HG02623 (cell line): ENCODE results near the gene RAPGEF2.
"Not testable (repeated sequence)": the region's sequence is repeated elsewhere in the genome, so short reads cannot be mapped to it uniquely, and the experiment has no call there.

Experiments used
- ATAC-seq: cut with Tn5 transposase; IDR thresholded peaks from one replicate; pipeline ENCODE4 v1.9.1; 2021; ENCODE audit warnings: moderate library complexity; ENCODE audit not compliant: unreplicated experiment

Gene RAPGEF2

DNA sequence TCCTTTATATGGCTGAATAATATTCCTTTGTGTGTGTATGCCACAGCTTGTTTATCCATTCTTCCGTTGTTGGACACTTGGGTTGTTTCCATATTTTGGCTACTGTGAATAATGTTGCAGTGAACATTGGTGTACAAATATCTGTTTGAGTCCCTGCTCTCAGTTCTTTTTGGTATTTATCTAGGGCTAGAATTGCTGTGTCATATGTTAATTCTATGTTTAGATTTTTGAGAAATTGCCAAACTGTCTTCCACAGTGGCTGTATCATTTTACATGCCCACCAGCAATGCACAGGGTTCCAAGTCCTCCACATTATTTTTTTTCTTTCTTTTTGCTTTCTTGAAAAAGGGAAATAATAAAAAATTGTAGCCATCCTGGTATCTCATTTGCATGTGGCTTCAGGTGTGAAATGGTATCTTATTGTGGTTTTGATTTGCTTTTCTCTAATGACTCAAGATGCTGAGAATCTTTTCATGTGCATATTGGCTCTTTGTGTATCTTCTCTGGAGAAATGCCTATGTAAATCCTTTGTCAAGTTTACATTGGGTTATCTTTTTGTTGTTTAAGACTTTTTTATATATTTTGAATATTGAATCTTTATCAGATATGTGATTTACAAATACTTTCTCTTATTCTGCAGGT lies 129.7 kb downstream of the RAPGEF2 start:
- ATAC-seq: no peak

- ATAC-seq: no peak
These were observed 133.0 kb downstream of the RAPGEF2 start for GRCh38 chr4:159235779-159236368.

DNA sequence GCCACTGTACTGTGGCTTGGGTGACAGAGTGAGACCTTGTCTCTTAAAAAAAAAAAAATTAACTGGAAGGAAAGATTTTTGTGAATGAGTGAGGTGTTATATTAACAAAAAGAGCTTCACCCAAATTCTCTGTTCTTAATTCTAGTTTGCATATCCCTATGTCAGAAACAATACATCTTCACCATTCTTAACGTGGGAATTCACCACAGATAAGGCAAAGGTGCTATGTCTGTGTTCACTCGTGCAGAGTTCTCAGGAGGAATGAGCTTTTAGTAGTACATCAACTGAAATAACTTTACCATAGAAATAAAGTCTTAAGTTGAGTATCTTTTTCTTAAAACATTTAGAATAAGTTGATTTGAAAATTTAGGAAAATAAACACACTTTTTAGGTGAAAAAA lies 135.1 kb downstream of the RAPGEF2 start:
- no peak for ATAC-seq

DNA sequence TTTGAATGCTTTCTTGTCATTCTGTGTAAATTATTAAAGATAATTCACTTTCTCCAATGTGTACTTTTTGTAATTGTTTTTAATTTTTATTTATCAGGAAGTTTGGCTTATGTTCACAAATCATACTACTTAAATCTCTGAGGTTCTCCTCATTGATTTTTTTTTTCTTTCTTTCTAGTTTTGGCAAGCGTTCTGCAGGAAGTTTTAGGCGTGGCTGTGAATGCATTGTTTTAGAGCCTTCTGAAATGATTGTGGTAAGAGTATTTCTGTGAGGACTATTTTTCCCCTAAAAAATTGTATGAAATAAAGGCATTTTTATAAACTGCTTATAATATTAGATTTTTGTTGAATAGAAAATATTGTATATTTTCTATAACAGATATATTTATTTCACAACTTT lies 135.8 kb downstream of the RAPGEF2 start:
- no peak for ATAC-seq

DNA sequence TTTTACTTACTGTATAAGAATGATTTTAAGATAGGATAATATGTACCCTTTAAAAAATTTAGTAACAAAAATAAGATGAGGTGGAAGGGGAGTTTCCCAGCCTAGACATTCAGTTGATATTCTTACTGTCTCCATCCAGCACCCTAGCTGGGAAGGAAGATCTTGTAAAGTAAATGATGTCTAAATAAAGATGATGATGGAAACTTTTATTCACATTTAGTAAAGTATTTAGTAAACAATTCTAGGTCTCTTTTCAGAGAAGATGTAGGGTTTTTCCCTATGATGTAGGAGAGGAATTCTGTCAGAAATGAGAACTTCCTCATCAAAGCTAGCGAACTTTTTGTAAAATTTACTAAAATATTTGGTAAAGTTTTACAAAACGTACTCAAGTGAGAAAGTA lies 136.8 kb downstream of the RAPGEF2 start:
- no peak for ATAC-seq

GRCh38 chr4:159240046-159240445 lies 137.2 kb downstream of the RAPGEF2 start:
- no peak for ATAC-seq

DNA sequence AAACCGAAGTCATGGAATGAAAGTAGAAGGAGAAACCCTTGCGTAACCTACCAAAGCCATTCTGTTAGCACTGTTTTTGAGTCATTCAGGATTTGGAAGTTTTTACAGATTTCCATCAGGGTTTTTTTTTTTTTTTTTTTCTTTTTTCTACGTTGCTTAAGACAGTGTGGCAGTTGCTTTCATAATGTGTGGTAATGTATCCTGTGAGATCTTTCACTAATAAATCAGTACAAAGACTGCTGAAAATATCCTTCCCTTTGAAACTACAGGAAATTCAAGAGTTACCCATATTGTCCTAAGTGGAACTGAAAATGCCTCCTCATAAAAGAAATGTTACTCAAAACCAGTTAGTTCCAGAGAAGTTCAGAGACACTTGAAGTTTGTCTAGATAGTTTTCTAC lies 137.8 kb downstream of the RAPGEF2 start:
- ATAC-seq: no peak

DNA sequence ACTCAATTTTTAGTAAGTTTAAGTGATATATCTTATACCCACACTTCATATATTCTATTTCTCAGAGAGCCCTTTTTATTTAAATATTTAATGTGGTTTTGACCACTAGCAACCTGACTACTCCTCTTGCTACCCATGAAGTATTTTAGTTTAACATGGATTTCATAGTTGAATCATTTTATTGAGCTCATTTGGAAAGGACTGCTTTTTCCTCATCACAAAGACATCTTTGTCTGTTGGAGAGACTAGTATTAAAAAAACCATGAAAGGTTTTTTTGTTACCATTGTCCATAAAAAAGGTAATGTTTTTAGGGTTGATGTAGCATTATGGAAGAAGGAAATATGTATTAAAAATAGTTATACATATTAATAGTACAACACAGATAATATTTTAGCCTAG lies 139.5 kb downstream of the RAPGEF2 start:
- ATAC-seq: no peak

DNA sequence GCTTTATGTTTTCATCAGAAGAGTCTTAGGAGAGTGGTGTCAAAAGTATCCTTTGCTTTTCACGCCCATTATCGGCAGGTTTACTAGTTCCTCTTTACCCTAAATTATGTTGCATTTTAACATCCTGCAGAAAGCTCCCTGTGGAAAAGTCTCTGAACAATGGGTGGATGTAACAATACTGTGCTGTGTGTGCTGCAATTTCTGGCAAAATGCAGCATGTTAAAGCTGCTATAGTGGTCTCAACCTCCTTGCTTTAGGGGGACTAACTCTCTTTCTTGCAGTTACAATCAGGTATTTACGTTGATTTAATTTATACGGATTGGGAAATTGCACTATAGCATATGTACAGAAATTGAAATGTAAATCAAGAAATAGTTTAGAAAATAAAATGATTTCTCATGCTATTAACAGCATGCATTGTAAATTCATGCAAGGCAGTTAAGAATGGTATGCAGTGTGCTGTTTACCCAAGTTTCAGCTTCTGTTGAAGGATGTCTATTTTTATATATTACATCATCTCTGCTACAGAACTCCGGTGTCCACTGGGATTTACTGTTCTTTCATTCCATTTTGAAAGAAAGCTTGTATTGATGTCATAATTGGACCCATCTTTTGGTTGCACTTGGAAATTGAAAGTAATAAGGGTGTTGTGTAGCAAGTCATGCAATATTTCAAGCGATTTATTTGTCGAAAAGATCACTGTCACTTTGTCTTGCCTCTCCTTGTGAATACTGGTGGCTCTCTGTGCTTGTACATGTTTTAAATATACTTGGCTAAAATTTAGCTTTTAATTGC lies 145.7 kb downstream of the RAPGEF2 start:
- ATAC-seq: no peak

- ATAC-seq: no peak
These were observed 148.0 kb downstream of the RAPGEF2 start for GRCh38 chr4:159250751-159251325.

- not testable (repeated sequence) for ATAC-seq
These were observed 148.7 kb downstream of the RAPGEF2 start for GRCh38 chr4:159251580-159251979.

DNA sequence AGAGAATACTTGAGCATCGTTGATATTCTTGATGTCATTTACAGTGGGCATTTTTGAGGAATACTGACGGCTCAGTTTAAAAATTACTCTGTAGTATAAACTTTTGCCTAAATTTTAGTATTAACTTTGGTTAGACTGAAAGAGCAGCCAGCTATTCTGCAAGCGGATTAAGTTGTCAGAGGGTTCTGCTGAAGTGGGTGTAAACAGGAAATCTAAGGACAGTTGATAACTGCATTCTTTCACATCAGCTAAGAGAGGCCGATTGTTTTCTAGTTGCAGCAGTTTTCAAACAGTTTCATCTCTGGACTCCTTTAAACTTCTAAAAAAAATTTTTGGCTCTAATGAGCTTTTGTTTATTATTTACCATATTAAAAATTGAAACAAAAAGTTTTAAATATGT lies 149.6 kb downstream of the RAPGEF2 start:
- ATAC-seq: no peak

GRCh38 chr4:159256037-159256436 lies 153.2 kb downstream of the RAPGEF2 start:
- ATAC-seq: no peak

GRCh38 chr4:159258889-159259560 lies 156.1 kb downstream of the RAPGEF2 start:
- no peak for ATAC-seq

DNA sequence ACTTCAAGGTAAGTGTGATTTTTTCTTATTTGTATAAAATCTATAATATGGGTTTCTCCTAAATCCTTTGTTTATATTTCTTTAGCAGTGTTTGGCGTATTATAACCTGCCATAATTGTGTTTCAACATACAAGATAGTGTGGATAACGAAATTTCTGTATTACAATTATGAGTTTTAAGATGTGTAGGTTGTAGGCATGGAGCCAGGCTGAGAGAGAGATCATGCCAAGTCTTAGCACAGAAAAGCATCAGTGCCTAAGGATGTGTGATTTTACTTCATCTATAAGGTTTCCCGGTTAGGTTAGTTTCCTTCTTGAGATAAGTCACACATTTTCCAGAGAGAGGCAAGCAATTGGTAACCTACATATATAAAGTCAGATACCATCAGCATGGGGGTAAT lies 161.2 kb downstream of the RAPGEF2 start:
- ATAC-seq: no peak

- ATAC-seq: no peak
These were observed 164.3 kb downstream of the RAPGEF2 start for GRCh38 chr4:159266981-159267868.

- ATAC-seq: no peak
These were observed 165.0 kb downstream of the RAPGEF2 start for GRCh38 chr4:159267869-159268285.

DNA sequence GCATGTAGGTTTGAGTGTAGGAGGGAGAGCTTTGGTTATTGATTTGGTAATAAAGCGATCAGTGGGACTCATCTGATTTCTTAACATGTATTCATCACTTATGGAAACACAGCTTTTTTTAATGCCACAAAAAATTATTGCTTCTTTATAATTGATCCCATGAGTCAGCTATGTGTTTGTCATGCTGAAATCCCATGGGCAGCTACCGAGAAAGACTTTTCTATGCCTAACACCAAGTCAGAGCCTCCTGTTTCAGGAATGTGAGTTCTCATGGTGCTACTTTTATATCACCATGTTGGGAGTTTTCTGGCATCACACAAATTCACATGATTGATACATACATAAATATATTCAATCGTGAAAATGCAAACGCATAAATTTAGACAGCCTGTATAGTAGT lies 165.7 kb downstream of the RAPGEF2 start:
- no peak for ATAC-seq

DNA sequence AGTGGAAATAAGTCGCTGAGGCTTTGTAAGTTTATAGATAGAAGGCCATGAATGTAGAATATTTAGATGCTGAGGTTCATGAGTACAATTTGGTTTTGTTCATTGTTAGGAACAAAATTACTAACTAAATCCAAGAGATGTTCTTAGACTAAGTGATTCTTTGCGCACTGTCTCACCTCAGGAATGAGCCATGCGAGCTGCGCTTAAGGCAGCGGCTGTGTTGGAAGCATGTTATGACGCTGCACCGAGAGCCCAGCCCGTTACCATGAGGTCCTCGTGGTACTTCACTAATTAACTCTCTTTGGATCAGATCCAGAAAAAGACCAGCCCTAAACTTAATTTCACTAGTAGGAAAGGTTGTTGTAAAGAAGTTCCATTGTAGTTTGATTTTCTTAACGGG lies 166.2 kb downstream of the RAPGEF2 start:
- ATAC-seq: no peak

GRCh38 chr4:159269956-159270355 lies 167.1 kb downstream of the RAPGEF2 start:
- ATAC-seq: no peak
